Prostate gland (tissue), 2 donors: ENCODE measurements around the gene RNH1. TPM values are rescaled to one million over a fixed set of nuclear protein-coding genes. Genes with fewer than 3 reads are reported as not detected.

Experiments used
- DNase-seq: peaks from one replicate; pipeline ENCODE4 v3.0.0-alpha.2; 2019; ENCODE audit warnings: low spot score
- H3K27ac ChIP-seq, 2 donors: fragments of 200-600 bp; sonication (generic); 2 replicates each; pipeline ENCODE4 v1.5.1; 2017 to 2019
- H3K27me3 ChIP-seq: fragments of 200-600 bp; sonication (generic); replicated peaks from 2 replicates; pipeline ENCODE4 v1.5.1; 2019; ENCODE audit not compliant: insufficient read depth
- H3K36me3 ChIP-seq, 2 donors: fragments of 200-600 bp; sonication (generic); 1 replicate in 1 of 2; 2 replicates in 1 of 2; pipeline versions ENCODE4 v1.5.1 to v1.8.1; 2017 to 2019
- H3K4me1 ChIP-seq: fragments of 200-600 bp; sonication (generic); replicated peaks from 2 replicates; pipeline ENCODE4 v1.5.1; 2019
- H3K4me3 ChIP-seq, 2 donors: fragments of 200-600 bp; sonication (generic); 2 replicates each; pipeline ENCODE4 v1.5.1; 2017 to 2019
- H3K9me3 ChIP-seq: fragments of 200-600 bp; sonication (generic); 2 replicates; pipeline ENCODE4 v1.5.1; 2017
- CTCF ChIP-seq, 4 experiments: fragments of 200-600 bp in 2 of 4; fragments of 450-650 bp in 2 of 4; sonication (generic) in 2 of 4; IDR thresholded peaks; 1 replicate in 3 of 4; 2 replicates in 1 of 4; pipeline ENCODE4 v1.5.1; 2016 to 2019; ENCODE audit warnings: antibody characterized with exemption in 4 of 4, mild to moderate bottlenecking in 2 of 4, moderate library complexity in 2 of 4
- POLR2A ChIP-seq: fragments of 450-650 bp; IDR thresholded peaks from one replicate; pipeline ENCODE4 v1.6.1; 2016; ENCODE audit warnings: antibody characterized with exemption, mild to moderate bottlenecking
- POLR2AphosphoS5 ChIP-seq: sonication (generic); formaldehyde crosslinking; IDR thresholded peaks from one replicate; pipeline ENCODE4 v1.6.1; 2017; ENCODE audit warnings: antibody characterized with exemption
- WGBS: methylation state at CpG from one replicate; pipeline ENCODE4 v1.1.5; 2018; 5-methylcytosine and 5-hydroxymethylcytosine counted together
- intact Hi-C: fragments of 100-400 bp; cut with DNase I; formaldehyde crosslinking; loops from one replicate; pipeline ENCODE4 v1.14.2; 2022
- total RNA-seq, 2 donors: library from RNA; depleted of rRNA; stranded (reverse); fragments of >200 nt; gene quantifications; one replicate each; pipeline ENCODE4 v1.1.0, GENCODE V29; 2016

The RNH1 gene
- total RNA-seq, 2 donors from 2014 or later: 221 to 272 TPM

- H3K27me3 ChIP-seq: no peaks in the 10 kb centered on the region
- H3K27ac ChIP-seq: no peak overlapping the region
- no peak for DNase-seq
- H3K4me1 ChIP-seq: peaks cover 8% of the 10 kb centered on the region
- peaks cover 17 to 38% of the 10 kb centered on the region in 2 donors for H3K36me3 ChIP-seq
- WGBS: 87% methylated on average over 24 of the region's 24 CpGs
- no peak for TF ChIP-seq CTCF (IDR thresholded peaks at IDR 0.05)
- no peaks in the 10 kb centered on the region for H3K9me3 ChIP-seq
- H3K4me3 ChIP-seq: no peak overlapping the region
- intact Hi-C loops: loop anchor here (10.0 kb wide), 1 partner anchor 266 kb away; the partner anchor contains the start of genes PSMD13 and SIRT3
Measured at GRCh38 chr11:501001-501682, 5.9 kb downstream of the RNH1 start.

- H3K27me3 ChIP-seq: no peaks in the 10 kb centered on the region
- no peak overlapping the region for H3K4me3 ChIP-seq
- peaks cover 17 to 44% of the 10 kb centered on the region in 2 donors for H3K36me3 ChIP-seq
- no peaks in the 10 kb centered on the region for H3K4me1 ChIP-seq
- H3K27ac ChIP-seq: no peak overlapping the region
- intact Hi-C loops: loop anchor here (10.0 kb wide), 1 partner anchor 265 kb away; the partner anchor contains the start of genes PSMD13 and SIRT3
- DNase-seq: no peak
- no peaks in the 10 kb centered on the region for H3K9me3 ChIP-seq
- WGBS: 92% methylated on average over 24 of the region's 24 CpGs
- TF ChIP-seq CTCF (IDR thresholded peaks at IDR 0.05) (no peak), POLR2A (no peak), POLR2AphosphoS5 (no peak)
Measured at GRCh38 chr11:499201-500076, 7.6 kb downstream of the RNH1 start.

- 94% methylated on average over 38 of the region's 39 CpGs for WGBS
- H3K4me1 ChIP-seq: no peaks in the 10 kb centered on the region
- peaks cover 17 to 47% of the 10 kb centered on the region in 2 donors for H3K36me3 ChIP-seq
- DNase-seq: no peak
- H3K27me3 ChIP-seq: no peaks in the 10 kb centered on the region
- H3K4me3 ChIP-seq: no peak overlapping the region
- H3K9me3 ChIP-seq: no peaks in the 10 kb centered on the region
- intact Hi-C loops: no loop called here
- H3K27ac ChIP-seq: no peak overlapping the region
- no peak for TF ChIP-seq POLR2AphosphoS5
- TF ChIP-seq CTCF (IDR thresholded peaks at IDR 0.05): no peak
- no peak for TF ChIP-seq POLR2A
Measured at GRCh38 chr11:498297-499181, 8.5 kb downstream of the RNH1 start.

- Histone ChIP-seq H3K4me1 (no peaks in the 10 kb centered on the region), H3K36me3 (peaks cover 17 to 47% of the 10 kb centered on the region in 2 donors), H3K27me3 (no peaks in the 10 kb centered on the region), H3K9me3 (no peaks in the 10 kb centered on the region), H3K4me3 (no peak overlapping the region), H3K27ac (no peak overlapping the region)
- intact Hi-C loops: no loop called here
- WGBS: 98% methylated on average over 28 of the region's 31 CpGs
- no peak for DNase-seq
- TF ChIP-seq POLR2AphosphoS5 (no peak), CTCF (IDR thresholded peaks at IDR 0.05) (no peak), POLR2A (no peak)
Measured at GRCh38 chr11:497565-498296, 9.3 kb downstream of the RNH1 start.
